B cell (primary cell): Measurements from ENCODE around the gene C11orf91. TPM values are rescaled to one million over a fixed set of nuclear protein-coding genes. Genes with fewer than 3 reads are reported as not detected.
A peak's percentile ranks its signal among the peaks of the same experiment; 100 is the strongest.

Source experiments
- ATAC-seq: fragments of 200-7000 bp; cut with Tn5 transposase; one replicate; pipeline ENCODE4 v1.10.0; 2021; ENCODE audit warnings: low read depth, mild to moderate bottlenecking, moderate number of reproducible peaks, moderate library complexity
- CTCF ChIA-PET: fragments of 350-600 bp; sonication (Branson Sonifier 250); formaldehyde crosslinking; loops from one replicate; lab custom pipeline; 2021; ENCODE audit warnings: antibody characterized with exemption, inconsistent platforms; lab: Charles Lee
- POLR2A ChIA-PET: fragments of 350-600 bp; sonication (Branson Sonifier 250); formaldehyde crosslinking; loops from one replicate; lab custom pipeline; 2021; ENCODE audit warnings: antibody characterized with exemption; lab: Charles Lee
- DNase-seq: peaks from one replicate; pipeline ENCODE4 v3.0.0; 2013
- H2AFZ ChIP-seq: 2 replicates; pipeline ENCODE4 v1.6.1; 2012; ENCODE audit warnings: mild to moderate bottlenecking, low read depth, low read length; ENCODE audit not compliant: insufficient read depth, poor library complexity, severe bottlenecking
- H3K27ac ChIP-seq, 2 donors: 1 replicate in 1 of 2; 2 replicates in 1 of 2; pipeline ENCODE4 v1.5.1; 2012 to 2013; ENCODE audit warnings: low read length in 2 of 2, mild to moderate bottlenecking in 2 of 2, moderate library complexity in 1 of 2
- H3K27me3 ChIP-seq, 4 experiments: fragments of 200-600 bp in 1 of 4; sonication (generic) in 1 of 4; replicated peaks in 1 of 4; 1 replicate in 2 of 4; 2 replicates in 2 of 4; pipeline versions ENCODE4 v1.6.1 to v1.7.0; 2013 to 2016; ENCODE audit warnings: low read length in 3 of 4, mild to moderate bottlenecking in 2 of 4, mixed read lengths in 1 of 4, moderate library complexity in 1 of 4; ENCODE audit not compliant: insufficient read depth in 4 of 4, control insufficient read depth in 3 of 4; ENCODE audit errors: control extremely low read depth in 1 of 4
- H3K36me3 ChIP-seq, 2 experiments: replicated peaks in 1 of 2; 1 replicate in 1 of 2; 2 replicates in 1 of 2; pipeline versions ENCODE4 v1.6.1 to v1.7.1; 2013; ENCODE audit warnings: low read length in 1 of 2; ENCODE audit not compliant: insufficient read depth in 2 of 2, control insufficient read depth in 1 of 2; ENCODE audit errors: control extremely low read depth in 1 of 2, extremely low read depth in 1 of 2
- H3K4me1 ChIP-seq, 2 donors: fragments of 200-600 bp in 1 of 2; sonication (generic) in 1 of 2; 1 replicate in 1 of 2; 2 replicates in 1 of 2; pipeline versions ENCODE4 v1.5.1 to v1.6.1; 2013 to 2017; ENCODE audit warnings: low read length in 2 of 2; ENCODE audit not compliant: control insufficient read depth in 2 of 2, insufficient read depth in 2 of 2
- H3K4me2 ChIP-seq: replicated peaks from 2 replicates; pipeline ENCODE3; 2012; ENCODE audit warnings: mild to moderate bottlenecking, low read depth, low read length; ENCODE audit not compliant: poor library complexity, severe bottlenecking
- H3K4me3 ChIP-seq, 5 experiments: fragments of 200-600 bp in 1 of 5; sonication (generic) in 1 of 5; 1 replicate in 3 of 5; 2 replicates in 2 of 5; pipeline versions ENCODE4 v1.5.1 to v1.7.0; 2011 to 2016; ENCODE audit warnings: low read length in 4 of 5, mild to moderate bottlenecking in 4 of 5, low read depth in 2 of 5, control low read depth in 1 of 5, moderate library complexity in 1 of 5; ENCODE audit not compliant: insufficient read depth in 1 of 5; ENCODE audit errors: control extremely low read depth in 1 of 5, extremely low read depth in 1 of 5
- H3K79me2 ChIP-seq: fragments of 200-600 bp; sonication (generic); one replicate; pipeline ENCODE4 v1.6.0; 2016; ENCODE audit warnings: low read length; ENCODE audit not compliant: control insufficient read depth, insufficient read depth
- H3K9ac ChIP-seq: fragments of 200-600 bp; sonication (generic); 2 replicates; pipeline ENCODE4 v1.6.1; 2017; ENCODE audit warnings: mild to moderate bottlenecking, low read length, moderate library complexity
- H3K9me3 ChIP-seq, 3 donors: one replicate each; pipeline versions ENCODE4 v1.6.1 to v1.7.1; 2013; ENCODE audit warnings: low read length in 2 of 3; ENCODE audit not compliant: control insufficient read depth in 2 of 3, insufficient read depth in 1 of 3; ENCODE audit errors: control extremely low read depth in 1 of 3
- H4K20me1 ChIP-seq: 2 replicates; pipeline ENCODE4 v1.6.0; 2012; ENCODE audit warnings: mild to moderate bottlenecking, low read length; ENCODE audit not compliant: insufficient read depth, control insufficient read depth, poor library complexity, severe bottlenecking
- H3K27ac Mint-ChIP-seq: one replicate; pipeline ENCODE4 v1.8.0; 2021; ENCODE audit warnings: mixed read lengths
- H3K27me3 Mint-ChIP-seq: one replicate; pipeline ENCODE4 v1.8.0; 2021; ENCODE audit warnings: mixed read lengths
- H3K4me1 Mint-ChIP-seq: one replicate; pipeline ENCODE4 v1.8.0; 2021; ENCODE audit warnings: mixed read lengths
- H3K4me3 Mint-ChIP-seq: one replicate; pipeline ENCODE4 v1.8.0; 2021; ENCODE audit warnings: mixed read lengths
- H3K9me3 Mint-ChIP-seq: one replicate; pipeline ENCODE4 v1.8.0; 2022; ENCODE audit warnings: mixed read lengths; ENCODE audit not compliant: insufficient read depth
- CTCF ChIP-seq: fragments of 200-600 bp; IDR thresholded peaks from one replicate; pipeline ENCODE4 v1.8.0; 2022; ENCODE audit warnings: antibody characterized with exemption, mild to moderate bottlenecking
- EZH2 ChIP-seq: IDR thresholded peaks from 2 replicates; pipeline ENCODE4 v1.6.1; 2012; ENCODE audit warnings: borderline replicate concordance, low read depth, mild to moderate bottlenecking, moderate library complexity, low read length; ENCODE audit not compliant: insufficient read depth, poor library complexity, severe bottlenecking
- WGBS: methylation state at CpG from one replicate; pipeline ENCODE4 v1.1.5; 2013; ENCODE audit warnings: missing lambda C conversion rate; ENCODE audit not compliant: insufficient coverage; 5-methylcytosine and 5-hydroxymethylcytosine counted together
- intact Hi-C: fragments of 100-400 bp; cut with micrococcal nuclease; formaldehyde crosslinking; loops from one replicate; pipeline ENCODE4 v1.10.0; 2022
- polyA plus RNA-seq: library from polyadenylated mRNA; depleted of rRNA; stranded (reverse); fragments of >200 nt; gene quantifications from 2 replicates; pipeline ENCODE4 v1.2.3, GENCODE V29; 2012
- total RNA-seq, 2 donors: library from RNA; stranded (reverse); fragments of 120-200 nt in 1 of 2; gene quantifications; 1 replicate in 1 of 2; 2 replicates in 1 of 2; pipeline versions ENCODE4 v1.2.3 to v1.2.4, GENCODE V29; 2013 to 2022

The C11orf91 gene
- total and polyA plus RNA-seq, 2 donors (not counting 1 experiment from before 2014, with no cell fraction given) = not detected

DNA sequence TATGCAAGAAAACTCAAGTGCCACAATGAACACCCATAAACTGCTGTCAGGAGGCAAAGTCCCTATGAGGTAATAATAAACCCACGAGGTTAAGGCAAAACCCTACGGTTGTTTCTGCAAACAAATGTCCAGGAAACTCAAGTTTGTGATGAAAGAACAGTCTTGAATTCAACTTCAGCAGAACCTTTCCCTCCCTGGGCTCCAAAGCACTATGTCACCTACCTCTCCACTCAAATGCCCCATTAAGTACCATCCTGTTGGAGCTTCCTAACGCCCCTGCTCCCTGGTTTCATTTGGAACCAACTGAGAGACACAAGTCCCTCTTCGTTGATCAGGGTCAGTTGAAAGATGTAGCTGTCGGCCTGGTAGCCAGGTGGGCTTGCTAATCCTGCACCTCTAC, 2.6 kb upstream of the C11orf91 start:
- H3K4me3 Mint-ChIP-seq = no peak overlapping the region
- H3K4me1 ChIP-seq = peaks cover 6 to 14% of the 10 kb centered on the region in 2 donors
- no peak overlapping the region for H3K27ac Mint-ChIP-seq
- DNase-seq (no peak), ATAC-seq (no peak)
- H3K36me3 ChIP-seq = no peaks in the 10 kb centered on the region
- POLR2A ChIA-PET = no interaction called here
- peaks cover 0 to 4% (median 0%) of the 10 kb centered on the region in 3 donors for H3K9me3 ChIP-seq
- no peaks in the 10 kb centered on the region for H4K20me1 ChIP-seq
- CTCF ChIA-PET = no interaction called here
- TF ChIP-seq EZH2 = no peak
- no peak for TF ChIP-seq CTCF
- H3K4me3 ChIP-seq = no peak overlapping the region
- H3K4me1 Mint-ChIP-seq = peaks cover 13% of the 10 kb centered on the region
- 100% methylated on average over 1 of the region's 5 CpGs for WGBS
- H3K9me3 Mint-ChIP-seq = no peaks in the 10 kb centered on the region
- H3K27me3 Mint-ChIP-seq = no peaks in the 10 kb centered on the region
- H3K79me2 ChIP-seq = no peaks in the 10 kb centered on the region
- no peak overlapping the region for H3K9ac ChIP-seq
- intact Hi-C loops = no loop called here
- H2AFZ ChIP-seq = no peak overlapping the region
- no peak overlapping the region for H3K27ac ChIP-seq
- no peak overlapping the region for H3K4me2 ChIP-seq
- peaks cover 0 to 10% (median 3%) of the 10 kb centered on the region in 4 experiments for H3K27me3 ChIP-seq

DNA sequence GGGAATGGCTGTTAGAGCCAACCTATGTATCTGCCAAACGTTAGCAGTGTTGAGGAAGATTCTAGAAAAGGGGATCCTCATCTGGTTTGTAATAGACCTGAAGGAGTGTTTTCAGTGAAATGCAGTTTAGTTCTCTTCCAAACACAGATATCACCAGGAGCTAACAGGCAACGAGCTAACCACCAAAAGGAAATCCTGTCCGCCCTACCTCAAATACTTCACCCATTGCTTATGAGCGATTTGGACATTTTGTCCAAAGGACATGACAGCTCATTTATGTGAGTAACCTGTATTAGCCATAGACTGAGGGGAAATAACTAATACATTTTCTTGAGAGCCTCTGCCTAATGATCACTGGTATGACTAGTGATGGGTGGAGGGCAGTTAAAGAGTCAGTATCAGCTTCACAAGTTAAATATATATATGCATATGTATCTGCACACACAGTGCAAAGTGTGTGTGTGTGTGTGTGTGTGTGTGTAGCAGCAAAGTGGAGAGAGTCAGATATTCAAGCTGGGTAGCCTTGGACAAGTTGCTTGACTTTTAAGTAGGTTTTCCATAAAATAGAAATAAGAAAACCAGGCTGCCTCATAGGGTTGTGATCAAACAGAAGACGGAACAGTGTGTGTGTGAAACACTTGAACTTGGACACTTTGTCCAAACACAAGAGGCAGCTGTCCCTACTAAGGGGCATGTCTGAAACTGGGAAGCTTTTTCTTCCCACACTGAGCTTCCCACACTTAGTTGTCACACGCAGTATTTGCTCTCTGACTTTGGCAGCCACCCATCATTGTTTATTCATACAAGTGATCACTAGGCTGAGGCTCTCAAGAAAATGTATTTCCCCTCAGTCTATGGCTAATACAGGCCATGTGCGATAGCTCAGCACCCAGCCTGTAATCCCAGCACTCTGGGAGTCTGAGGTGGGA, 940 bp upstream of the C11orf91 start:
- H3K4me3 ChIP-seq = peak overlapping the region; percentile 53 to 74 (median 60)
- Mint-ChIP-seq H3K4me1 (peaks cover 13% of the 10 kb centered on the region), H3K27me3 (no peaks in the 10 kb centered on the region), H3K27ac (no peak overlapping the region), H3K4me3 (peak overlapping the region; percentile 93), H3K9me3 (no peaks in the 10 kb centered on the region)
- H3K4me2 ChIP-seq = peak overlapping the region; percentile 84
- H3K9ac ChIP-seq = peak overlapping the region; percentile 64
- no peaks in the 10 kb centered on the region for H3K36me3 ChIP-seq
- peaks cover 6 to 14% of the 10 kb centered on the region in 2 donors for H3K4me1 ChIP-seq
- 57% methylated on average over 1 of the region's 7 CpGs for WGBS
- no peak for ATAC-seq
- POLR2A ChIA-PET = no interaction called here
- peak overlapping the region; percentile 71 for H2AFZ ChIP-seq
- TF ChIP-seq EZH2 = no peak
- TF ChIP-seq CTCF = no peak
- no peak overlapping the region for H3K27ac ChIP-seq
- H3K79me2 ChIP-seq = no peaks in the 10 kb centered on the region
- CTCF ChIA-PET = interaction anchor here (0.6 to 1.6 kb wide), 6 partner anchors 16 to 339 kb away, joined by 3 to 7 read pairs (median 3); no protein-coding TSS in a partner anchor
- no peaks in the 10 kb centered on the region for H4K20me1 ChIP-seq
- intact Hi-C loops = loop anchor here (1.0 to 2.0 kb wide), 5 partner anchors 35 to 663 kb away; partner anchors contain the start of genes CD59, HIPK3, NAT10 and TCP11L1
- no peak for DNase-seq
- H3K27me3 ChIP-seq = peaks cover 0 to 14% (median 3%) of the 10 kb centered on the region in 4 experiments
- H3K9me3 ChIP-seq = peaks cover 0 to 4% (median 0%) of the 10 kb centered on the region in 3 donors
